GM12878 (cell line): ENCODE data around the gene FKBP15. TPM values are rescaled to one million over a fixed set of nuclear protein-coding genes. Genes with fewer than 3 reads are reported as not detected.

ENCODE experiments used
- ATF7 ChIP-seq: fragments of 450-650 bp; IDR thresholded peaks from 2 replicates; pipeline ENCODE4 v1.6.1; 2016; ENCODE audit warnings: low read depth, mild to moderate bottlenecking
- BACH1 ChIP-seq: fragments of 450-650 bp; IDR thresholded peaks from 2 replicates; pipeline ENCODE4 v1.6.1; 2017; ENCODE audit warnings: mild to moderate bottlenecking, borderline replicate concordance
- CBX5 ChIP-seq: sonication (generic); IDR thresholded peaks from 2 replicates; pipeline ENCODE4 v1.6.1; 2016; ENCODE audit warnings: low read depth, moderate library complexity, mild to moderate bottlenecking, inconsistent platforms
- CEBPB ChIP-seq, 2 experiments: fragments of 150-350 bp in 1 of 2; IDR thresholded peaks; 2 replicates each; pipeline ENCODE4 v1.6.1; 2012 to 2014; ENCODE audit warnings: low read depth in 2 of 2, low read length in 2 of 2, borderline replicate concordance in 1 of 2, inconsistent platforms in 1 of 2
- DPF2 ChIP-seq: fragments of 450-650 bp; IDR thresholded peaks from 2 replicates; pipeline ENCODE4 v1.6.1; 2017; ENCODE audit warnings: mild to moderate bottlenecking
- GATAD2B ChIP-seq: fragments of 450-650 bp; conservative IDR thresholded peaks from 2 replicates; pipeline ENCODE4 v1.6.1; 2017; ENCODE audit warnings: low read depth, mild to moderate bottlenecking, moderate library complexity
- HCFC1 ChIP-seq: fragments of 150-350 bp; IDR thresholded peaks from 2 replicates; pipeline ENCODE4 v1.6.1; 2014; ENCODE audit warnings: low read length
- JUNB ChIP-seq: IDR thresholded peaks from 2 replicates; pipeline ENCODE4 v1.6.1; 2016; ENCODE audit warnings: antibody characterized with exemption, mild to moderate bottlenecking
- KAT2A ChIP-seq: conservative IDR thresholded peaks from 2 replicates; pipeline ENCODE4 v1.6.1; 2011; ENCODE audit warnings: low read depth, low read length; ENCODE audit not compliant: control insufficient read depth
- MTA2 ChIP-seq: fragments of 450-650 bp; IDR thresholded peaks from 2 replicates; pipeline ENCODE4 v1.6.1; 2016; ENCODE audit warnings: low read depth, mild to moderate bottlenecking, moderate library complexity
- NBN ChIP-seq: fragments of 450-650 bp; IDR thresholded peaks from 2 replicates; pipeline ENCODE4 v1.6.1; 2016
- NR2F1 ChIP-seq: fragments of 450-650 bp; conservative IDR thresholded peaks from 2 replicates; pipeline ENCODE4 v1.6.1; 2017; ENCODE audit warnings: mild to moderate bottlenecking
- NRF1 ChIP-seq: conservative IDR thresholded peaks from 2 replicates; pipeline ENCODE4 v1.6.1; 2011; ENCODE audit warnings: mild to moderate bottlenecking, low read depth, low read length, improper control_type of control experiment
- RB1 ChIP-seq: fragments of 450-650 bp; formaldehyde crosslinking; IDR thresholded peaks from 2 replicates; pipeline ENCODE4 v1.6.1; 2017; ENCODE audit warnings: mild to moderate bottlenecking, borderline replicate concordance
- RELA ChIP-seq: fragments of 450-650 bp; IDR thresholded peaks from 2 replicates; pipeline ENCODE4 v1.8.0; 2014; ENCODE audit warnings: borderline replicate concordance; ENCODE audit not compliant: partially characterized antibody
- REST ChIP-seq: IDR thresholded peaks from 2 replicates; pipeline ENCODE4 v1.6.1; 2012; ENCODE audit warnings: mild to moderate bottlenecking, low read depth, low read length
- SMARCA5 ChIP-seq: fragments of 450-650 bp; IDR thresholded peaks from 2 replicates; pipeline ENCODE4 v1.6.1; 2017; ENCODE audit warnings: mild to moderate bottlenecking
- SP1 ChIP-seq: IDR thresholded peaks from one replicate; pipeline ENCODE4 v1.6.1; 2011; ENCODE audit warnings: low read depth, low read length
- SREBF1 ChIP-seq: IDR thresholded peaks from 2 replicates; pipeline ENCODE4 v1.6.1; 2012; ENCODE audit warnings: mild to moderate bottlenecking, low read length
- TCF12 ChIP-seq: IDR thresholded peaks from 2 replicates; pipeline ENCODE4 v1.6.1; 2011; ENCODE audit warnings: low read depth, mild to moderate bottlenecking, low read length
- USF2 ChIP-seq: IDR thresholded peaks from 2 replicates; pipeline ENCODE4 v1.6.1; 2011; ENCODE audit warnings: low read depth, low read length, improper control_type of control experiment, borderline replicate concordance
- YY1 ChIP-seq: IDR thresholded peaks from 2 replicates; pipeline ENCODE4 v1.6.1; 2011; ENCODE audit warnings: low read depth, mild to moderate bottlenecking, low read length
- ZBTB33 ChIP-seq: fragments of 450-650 bp; IDR thresholded peaks from 2 replicates; pipeline ENCODE4 v1.6.1; 2017; ENCODE audit warnings: mild to moderate bottlenecking
- ZNF217 ChIP-seq: fragments of 450-650 bp; IDR thresholded peaks from 2 replicates; pipeline ENCODE4 v1.6.1; 2017; ENCODE audit warnings: antibody characterized with exemption, mild to moderate bottlenecking
- ZNF384 ChIP-seq: IDR thresholded peaks from 2 replicates; pipeline ENCODE4 v1.6.1; 2012; ENCODE audit warnings: low read depth, mild to moderate bottlenecking, low read length, improper control_type of control experiment, borderline replicate concordance
- polyA plus RNA-seq, 11 experiments: library from polyadenylated mRNA; depleted of rRNA in 4 of 11; unstranded in 6 of 11; stranded (reverse) in 5 of 11; fragments of >200 nt; fragmentation: Nextera tagmentation in 4 of 11; fragmentation: Illumina TruSeq in 1 of 11; extraction: Ambion mirVana in 4 of 11; extraction: Trizol in 1 of 11; gene quantifications; 1 replicate in 1 of 11; 2 replicates in 10 of 11; pipeline versions ENCODE4 v1.2.1 to v1.2.3, GENCODE V29; 2011 to 2016; ENCODE audit warnings: inconsistent platforms in 2 of 11, missing spikeins in 2 of 11, low read depth in 1 of 11
- total RNA-seq, 4 experiments: library from RNA; depleted of rRNA in 3 of 4; stranded (reverse); fragments of >200 nt in 3 of 4; fragmentation: Illumina TruSeq in 1 of 4; extraction: Trizol in 1 of 4; gene quantifications; 2 replicates each; pipeline versions ENCODE4 v1.2.1 to v1.2.3, GENCODE V29; 2013 to 2021

FKBP15 gene
- total and polyA plus RNA-seq, 10 of the 15 experiments (the other 5 are each of a cell fraction or from before 2014, with no cell fraction given), result 5.0 to 53.4 (median 21.2) TPM

- TF ChIP-seq GATAD2B, result no peak
- no peak for TF ChIP-seq HCFC1
- TF ChIP-seq BACH1, result no peak
- peak; percentile 66 for TF ChIP-seq DPF2
- no peak for TF ChIP-seq YY1
- peak; percentile 69; the same call in 1 of the 2 replicates for TF ChIP-seq MTA2
- no peak for TF ChIP-seq ZBTB33
- peak; percentile 72 for TF ChIP-seq JUNB
- peak; percentile 15; the same call in 1 of the 2 replicates for TF ChIP-seq USF2
- TF ChIP-seq NBN, result peak; percentile 28; the same call in 1 of the 2 replicates
- no peak for TF ChIP-seq SP1
- TF ChIP-seq CEBPB (IDR thresholded peaks at IDR 0.05; ENCODE audit: borderline replicate concordance in 1 of 2, low read depth in 2 of 2, low read length in 2 of 2), result 0 out of 4 replicates have a peak, but pooled peaks of 1 of the 2 experiments have one; percentile 20
- no peak for TF ChIP-seq TCF12
- TF ChIP-seq ZNF384, result no peak
- no peak for TF ChIP-seq NRF1
- TF ChIP-seq KAT2A, result no peak
- peak; percentile 50; the same call in 1 of the 2 replicates for TF ChIP-seq CBX5
- TF ChIP-seq RB1, result no peak
- no peak for TF ChIP-seq RELA
- TF ChIP-seq REST, result no peak
- TF ChIP-seq SREBF1, result no peak
- TF ChIP-seq ATF7, result peak; percentile 64
- peak; percentile 46; the same call in 1 of the 2 replicates for TF ChIP-seq NR2F1
- TF ChIP-seq ZNF217, result no peak
- TF ChIP-seq SMARCA5, result no peak
These were observed 1.1 kb downstream of the FKBP15 start (continued) for GRCh38 chr9:113219969-113220368.
